GM23338 (cell line): ENCODE results near the gene SLAIN1. TPM values are rescaled to one million over a fixed set of nuclear protein-coding genes. Genes with fewer than 3 reads are reported as not detected.
A peak's percentile ranks its signal among the peaks of the same experiment; 100 is the strongest.

Experiments
- ATAC-seq: fragments of 200-7000 bp; cut with Tn5 transposase; 3 replicates; pipeline ENCODE4 v1.9.1; 2020
- DNase-seq: peaks from one replicate; pipeline ENCODE4 v3.0.0-alpha.2; 2015; ENCODE audit warnings: low spot score
- H2AFZ ChIP-seq: fragments of 200-600 bp; sonication (generic); 2 replicates; pipeline ENCODE4 v1.8.0; 2016; ENCODE audit warnings: antibody characterized with exemption, mild to moderate bottlenecking, moderate library complexity
- H3F3A ChIP-seq: fragments of 200-600 bp; sonication (generic); replicated peaks from 2 replicates; pipeline ENCODE4 v1.8.0; 2017; ENCODE audit warnings: antibody characterized with exemption, mixed run types, low read depth
- H3K27ac ChIP-seq: fragments of 200-600 bp; sonication (generic); 2 replicates; pipeline ENCODE4 v1.6.1; 2016; ENCODE audit warnings: low read depth
- H3K27me3 ChIP-seq: fragments of 200-600 bp; sonication (generic); 2 replicates; pipeline ENCODE4 v1.8.0; 2016; ENCODE audit warnings: mild to moderate bottlenecking, mixed run types, moderate library complexity; ENCODE audit not compliant: insufficient read depth
- H3K36me3 ChIP-seq: fragments of 200-600 bp; sonication (generic); 2 replicates; pipeline ENCODE4 v1.8.0; 2016; ENCODE audit warnings: mild to moderate bottlenecking; ENCODE audit not compliant: insufficient read depth
- H3K4me1 ChIP-seq: fragments of 200-600 bp; sonication (generic); 2 replicates; pipeline ENCODE4 v1.8.0; 2016; ENCODE audit warnings: mild to moderate bottlenecking, moderate library complexity; ENCODE audit not compliant: insufficient read depth
- H3K4me2 ChIP-seq: fragments of 200-600 bp; sonication (generic); 2 replicates; pipeline ENCODE4 v1.7.1; 2017; ENCODE audit warnings: mixed run types
- H3K4me3 ChIP-seq: fragments of 200-600 bp; sonication (generic); 2 replicates; pipeline ENCODE4 v1.6.1; 2016; ENCODE audit warnings: mixed run types
- H3K79me2 ChIP-seq: fragments of 200-600 bp; sonication (generic); replicated peaks from 2 replicates; pipeline ENCODE4 v1.8.0; 2017; ENCODE audit warnings: mild to moderate bottlenecking; ENCODE audit not compliant: insufficient read depth
- H3K9me2 ChIP-seq: fragments of 200-600 bp; sonication (generic); 2 replicates; pipeline ENCODE4 v1.8.0; 2017; ENCODE audit not compliant: insufficient read depth
- H4K20me1 ChIP-seq: fragments of 200-600 bp; sonication (generic); replicated peaks from 2 replicates; pipeline ENCODE4 v1.8.0; 2017; ENCODE audit warnings: mild to moderate bottlenecking; ENCODE audit not compliant: insufficient read depth
- H3K27ac Mint-ChIP-seq: 2 replicates; pipeline ENCODE4 v1.8.0; 2020; ENCODE audit warnings: inconsistent platforms, mild to moderate bottlenecking, moderate library complexity, mixed read lengths
- H3K27me3 Mint-ChIP-seq: 3 replicates; pipeline ENCODE4 v1.8.0; 2022; ENCODE audit warnings: low read depth, mild to moderate bottlenecking, moderate library complexity, mixed read lengths, inconsistent platforms; ENCODE audit not compliant: insufficient read depth, poor library complexity
- H3K36me3 Mint-ChIP-seq: 3 replicates; pipeline ENCODE4 v1.8.0; 2021; ENCODE audit warnings: low read depth, mild to moderate bottlenecking, inconsistent platforms, moderate library complexity, mixed read lengths
- H3K4me1 Mint-ChIP-seq: 3 replicates; pipeline ENCODE4 v1.8.0; 2020; ENCODE audit warnings: mild to moderate bottlenecking, inconsistent platforms, mixed read lengths
- H3K4me3 Mint-ChIP-seq: 3 replicates; pipeline ENCODE4 v1.8.0; 2021; ENCODE audit warnings: moderate library complexity, mild to moderate bottlenecking, inconsistent platforms, mixed read lengths
- H3K9me3 Mint-ChIP-seq: 3 replicates; pipeline ENCODE4 v1.8.0; 2020; ENCODE audit warnings: moderate library complexity, mild to moderate bottlenecking, inconsistent platforms, mixed read lengths
- CREB1 ChIP-seq: fragments of 250-450 bp; sonication (Bioruptor Pico); IDR thresholded peaks from 2 replicates; pipeline ENCODE4 v1.5.0; 2020; ENCODE audit warnings: low read depth, mild to moderate bottlenecking, moderate library complexity
- EZH2 ChIP-seq: fragments of 200-600 bp; sonication (generic); IDR thresholded peaks from one replicate; pipeline ENCODE4 v1.8.0; 2017; ENCODE audit warnings: antibody characterized with exemption, mild to moderate bottlenecking, low read depth; ENCODE audit not compliant: unreplicated experiment
- EZH2phosphoT487 ChIP-seq: fragments of 200-600 bp; sonication (generic); IDR thresholded peaks from one replicate; pipeline ENCODE4 v1.8.1; 2018; ENCODE audit warnings: antibody characterized with exemption; ENCODE audit not compliant: unreplicated experiment
- JUNB ChIP-seq: IDR thresholded peaks from one replicate; pipeline ENCODE4 v1.6.1; 2016; ENCODE audit warnings: antibody characterized with exemption; ENCODE audit not compliant: unreplicated experiment
- NANOG ChIP-seq: IDR thresholded peaks from 2 replicates; pipeline ENCODE4 v1.6.1; 2016; ENCODE audit warnings: antibody characterized with exemption, borderline replicate concordance
- POLR2AphosphoS5 ChIP-seq: IDR thresholded peaks from 2 replicates; pipeline ENCODE4 v1.6.1; 2016; ENCODE audit warnings: antibody characterized with exemption, low read depth
- STAT1 ChIP-seq: IDR thresholded peaks from one replicate; pipeline ENCODE4 v1.6.1; 2016; ENCODE audit warnings: antibody characterized with exemption; ENCODE audit not compliant: unreplicated experiment
- ZNF114 ChIP-seq: fragments of 250-450 bp; sonication (Bioruptor Pico); IDR thresholded peaks from 2 replicates; pipeline ENCODE4 v1.5.0; 2020; ENCODE audit warnings: mild to moderate bottlenecking, moderate library complexity
- ZNF331 ChIP-seq: fragments of 250-450 bp; sonication (Bioruptor Pico); IDR thresholded peaks from 2 replicates; pipeline ENCODE4 v1.5.0; 2020; ENCODE audit warnings: low read depth, mild to moderate bottlenecking, moderate library complexity
- polyA plus RNA-seq: library from polyadenylated mRNA; unstranded; fragments of >200 nt; fragmentation: Nextera tagmentation; extraction: Ambion mirVana; gene quantifications from 2 replicates; pipeline ENCODE4 v1.2.1, GENCODE V29; 2016
- total RNA-seq: library from RNA; depleted of rRNA; stranded (reverse); fragments of >200 nt; shearing (Covaris generic); gene quantifications from 2 replicates; pipeline ENCODE4 v1.2.3, GENCODE V29; 2014
- TF ChIP-seq, protein P1 (sequence below): IDR thresholded peaks from 2 replicates; pipeline ENCODE4 v1.6.1; 2016; ENCODE audit warnings: antibody characterized with exemption
- TF ChIP-seq, protein P2 (sequence below), 2 experiments: fragments of 200-600 bp in 1 of 2; sonication (generic) in 1 of 2; conservative IDR thresholded peaks; 2 replicates each; pipeline versions ENCODE4 v1.5.1 to v1.6.1; 2016 to 2017; ENCODE audit warnings: antibody characterized with exemption in 2 of 2, low read depth in 2 of 2, mild to moderate bottlenecking in 2 of 2, moderate library complexity in 1 of 2
- TF ChIP-seq, protein P3 (sequence below): fragments of 250-450 bp; sonication (Bioruptor Pico); IDR thresholded peaks from 2 replicates; pipeline ENCODE4 v1.5.0; 2020; ENCODE audit warnings: mild to moderate bottlenecking, moderate library complexity

The SLAIN1 gene
- total and polyA plus RNA-seq, 2 experiments from 2014 or later = 16.3 to 44.2 TPM

DNA sequence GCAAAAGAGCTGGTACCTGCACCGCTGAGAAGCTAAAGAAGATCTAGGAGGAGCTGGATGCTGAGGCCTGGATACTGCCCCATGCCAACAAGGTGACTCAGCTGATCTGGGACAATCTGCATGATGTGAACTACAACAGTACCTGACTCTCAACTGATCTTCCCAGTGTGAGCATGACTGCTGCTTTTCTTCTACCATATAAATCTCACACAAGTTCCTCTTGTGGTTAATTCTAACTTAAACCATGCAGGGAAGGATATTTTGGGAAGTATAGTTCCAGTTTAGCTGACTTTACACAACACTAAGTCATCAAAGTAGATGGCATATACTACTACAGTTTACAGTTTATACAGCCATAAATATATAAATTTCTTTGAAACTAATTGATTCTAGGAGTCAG, 91.9 kb downstream of the SLAIN1 start:
- H3K79me2 ChIP-seq = no peaks in the 10 kb centered on the region
- peaks cover 6% of the 10 kb centered on the region for H3K36me3 ChIP-seq
- H3K4me3 ChIP-seq = no peak overlapping the region
- H3K9me2 ChIP-seq = 0 out of 2 replicates have a peak, but pooled peaks cover 5% of the 10 kb centered on the region
- Mint-ChIP-seq H3K9me3 (peaks cover 40% of the 10 kb centered on the region), H3K27ac (no peak overlapping the region), H3K4me3 (no peak overlapping the region), H3K4me1 (peaks cover 6% of the 10 kb centered on the region; the same call in 2 of the 3 replicates), H3K27me3 (no peaks in the 10 kb centered on the region), H3K36me3 (peaks cover 38% of the 10 kb centered on the region)
- H4K20me1 ChIP-seq = no peaks in the 10 kb centered on the region
- H3K27ac ChIP-seq = no peak overlapping the region
- H3K4me2 ChIP-seq = no peak overlapping the region
- no peak overlapping the region for H2AFZ ChIP-seq
- no peak for ATAC-seq
- no peak for TF ChIP-seq EZH2phosphoT487
- no peak for TF ChIP-seq ZNF114 (CRISPR knock-in tag)
- no peak for TF ChIP-seq EZH2
- TF ChIP-seq JUNB = no peak
- DNase-seq = no peak
- no peaks in the 10 kb centered on the region for H3K27me3 ChIP-seq
- 0 out of 2 replicates have a peak, but pooled peaks cover 5% of the 10 kb centered on the region for H3K4me1 ChIP-seq
- no peaks in the 10 kb centered on the region for H3F3A ChIP-seq

DNA sequence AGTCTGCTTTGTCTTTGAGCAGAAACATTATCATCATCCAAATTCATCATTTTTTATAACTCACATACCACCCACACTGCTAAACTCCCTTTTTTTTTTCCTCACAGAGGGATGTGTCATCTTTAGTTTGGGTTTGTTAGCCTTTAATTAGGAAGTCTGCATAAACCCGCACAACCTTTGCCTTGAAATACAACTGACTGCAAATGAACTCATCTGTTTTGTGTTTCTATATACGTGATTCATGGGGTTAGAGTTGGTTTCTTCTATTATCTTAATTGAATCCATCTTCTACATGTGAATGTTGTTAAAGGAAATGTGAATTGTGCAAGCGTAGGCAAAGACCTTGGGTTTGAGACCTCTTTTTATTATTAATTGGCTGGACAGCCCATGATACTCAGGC, 102.7 kb downstream of the SLAIN1 start:
- Histone ChIP-seq H3K27ac (no peak overlapping the region), H3K27me3 (no peaks in the 10 kb centered on the region), H3F3A (no peaks in the 10 kb centered on the region), H4K20me1 (no peaks in the 10 kb centered on the region), H3K4me2 (no peak overlapping the region), H3K4me1 (no peaks in the 10 kb centered on the region), H3K79me2 (no peaks in the 10 kb centered on the region), H3K9me2 (peaks cover 10% of the 10 kb centered on the region; the same call in 1 of the 2 replicates), H2AFZ (0 out of 2 replicates have a peak overlapping the region, but pooled peaks have one; percentile 5), H3K4me3 (no peak overlapping the region), H3K36me3 (no peaks in the 10 kb centered on the region)
- no peaks in the 10 kb centered on the region for H3K27me3 Mint-ChIP-seq
- no peaks in the 10 kb centered on the region for H3K36me3 Mint-ChIP-seq
- no peaks in the 10 kb centered on the region for H3K4me1 Mint-ChIP-seq
- H3K9me3 Mint-ChIP-seq = no peaks in the 10 kb centered on the region; the same call in 2 of the 3 replicates
- DNase-seq = no peak
- H3K27ac Mint-ChIP-seq = no peak overlapping the region
- no peak for ATAC-seq
- H3K4me3 Mint-ChIP-seq = no peak overlapping the region
- TF ChIP-seq NANOG (no peak), ZNF331 (CRISPR knock-in tag) (no peak), STAT1 (no peak), EZH2 (no peak), JUNB (no peak), POLR2AphosphoS5 (no peak), CREB1 (CRISPR knock-in tag) (no peak), ZNF114 (CRISPR knock-in tag) (no peak), EZH2phosphoT487 (no peak)
- TF ChIP-seq, protein P1, sequence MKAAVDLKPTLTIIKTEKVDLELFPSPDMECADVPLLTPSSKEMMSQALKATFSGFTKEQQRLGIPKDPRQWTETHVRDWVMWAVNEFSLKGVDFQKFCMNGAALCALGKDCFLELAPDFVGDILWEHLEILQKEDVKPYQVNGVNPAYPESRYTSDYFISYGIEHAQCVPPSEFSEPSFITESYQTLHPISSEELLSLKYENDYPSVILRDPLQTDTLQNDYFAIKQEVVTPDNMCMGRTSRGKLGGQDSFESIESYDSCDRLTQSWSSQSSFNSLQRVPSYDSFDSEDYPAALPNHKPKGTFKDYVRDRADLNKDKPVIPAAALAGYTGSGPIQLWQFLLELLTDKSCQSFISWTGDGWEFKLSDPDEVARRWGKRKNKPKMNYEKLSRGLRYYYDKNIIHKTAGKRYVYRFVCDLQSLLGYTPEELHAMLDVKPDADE = no peak
- TF ChIP-seq, protein P2, sequence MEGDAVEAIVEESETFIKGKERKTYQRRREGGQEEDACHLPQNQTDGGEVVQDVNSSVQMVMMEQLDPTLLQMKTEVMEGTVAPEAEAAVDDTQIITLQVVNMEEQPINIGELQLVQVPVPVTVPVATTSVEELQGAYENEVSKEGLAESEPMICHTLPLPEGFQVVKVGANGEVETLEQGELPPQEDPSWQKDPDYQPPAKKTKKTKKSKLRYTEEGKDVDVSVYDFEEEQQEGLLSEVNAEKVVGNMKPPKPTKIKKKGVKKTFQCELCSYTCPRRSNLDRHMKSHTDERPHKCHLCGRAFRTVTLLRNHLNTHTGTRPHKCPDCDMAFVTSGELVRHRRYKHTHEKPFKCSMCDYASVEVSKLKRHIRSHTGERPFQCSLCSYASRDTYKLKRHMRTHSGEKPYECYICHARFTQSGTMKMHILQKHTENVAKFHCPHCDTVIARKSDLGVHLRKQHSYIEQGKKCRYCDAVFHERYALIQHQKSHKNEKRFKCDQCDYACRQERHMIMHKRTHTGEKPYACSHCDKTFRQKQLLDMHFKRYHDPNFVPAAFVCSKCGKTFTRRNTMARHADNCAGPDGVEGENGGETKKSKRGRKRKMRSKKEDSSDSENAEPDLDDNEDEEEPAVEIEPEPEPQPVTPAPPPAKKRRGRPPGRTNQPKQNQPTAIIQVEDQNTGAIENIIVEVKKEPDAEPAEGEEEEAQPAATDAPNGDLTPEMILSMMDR (conservative IDR thresholded peaks at IDR 0.05; ENCODE audit: low read depth in 2 of 2) = no peak
- TF ChIP-seq, protein P3, sequence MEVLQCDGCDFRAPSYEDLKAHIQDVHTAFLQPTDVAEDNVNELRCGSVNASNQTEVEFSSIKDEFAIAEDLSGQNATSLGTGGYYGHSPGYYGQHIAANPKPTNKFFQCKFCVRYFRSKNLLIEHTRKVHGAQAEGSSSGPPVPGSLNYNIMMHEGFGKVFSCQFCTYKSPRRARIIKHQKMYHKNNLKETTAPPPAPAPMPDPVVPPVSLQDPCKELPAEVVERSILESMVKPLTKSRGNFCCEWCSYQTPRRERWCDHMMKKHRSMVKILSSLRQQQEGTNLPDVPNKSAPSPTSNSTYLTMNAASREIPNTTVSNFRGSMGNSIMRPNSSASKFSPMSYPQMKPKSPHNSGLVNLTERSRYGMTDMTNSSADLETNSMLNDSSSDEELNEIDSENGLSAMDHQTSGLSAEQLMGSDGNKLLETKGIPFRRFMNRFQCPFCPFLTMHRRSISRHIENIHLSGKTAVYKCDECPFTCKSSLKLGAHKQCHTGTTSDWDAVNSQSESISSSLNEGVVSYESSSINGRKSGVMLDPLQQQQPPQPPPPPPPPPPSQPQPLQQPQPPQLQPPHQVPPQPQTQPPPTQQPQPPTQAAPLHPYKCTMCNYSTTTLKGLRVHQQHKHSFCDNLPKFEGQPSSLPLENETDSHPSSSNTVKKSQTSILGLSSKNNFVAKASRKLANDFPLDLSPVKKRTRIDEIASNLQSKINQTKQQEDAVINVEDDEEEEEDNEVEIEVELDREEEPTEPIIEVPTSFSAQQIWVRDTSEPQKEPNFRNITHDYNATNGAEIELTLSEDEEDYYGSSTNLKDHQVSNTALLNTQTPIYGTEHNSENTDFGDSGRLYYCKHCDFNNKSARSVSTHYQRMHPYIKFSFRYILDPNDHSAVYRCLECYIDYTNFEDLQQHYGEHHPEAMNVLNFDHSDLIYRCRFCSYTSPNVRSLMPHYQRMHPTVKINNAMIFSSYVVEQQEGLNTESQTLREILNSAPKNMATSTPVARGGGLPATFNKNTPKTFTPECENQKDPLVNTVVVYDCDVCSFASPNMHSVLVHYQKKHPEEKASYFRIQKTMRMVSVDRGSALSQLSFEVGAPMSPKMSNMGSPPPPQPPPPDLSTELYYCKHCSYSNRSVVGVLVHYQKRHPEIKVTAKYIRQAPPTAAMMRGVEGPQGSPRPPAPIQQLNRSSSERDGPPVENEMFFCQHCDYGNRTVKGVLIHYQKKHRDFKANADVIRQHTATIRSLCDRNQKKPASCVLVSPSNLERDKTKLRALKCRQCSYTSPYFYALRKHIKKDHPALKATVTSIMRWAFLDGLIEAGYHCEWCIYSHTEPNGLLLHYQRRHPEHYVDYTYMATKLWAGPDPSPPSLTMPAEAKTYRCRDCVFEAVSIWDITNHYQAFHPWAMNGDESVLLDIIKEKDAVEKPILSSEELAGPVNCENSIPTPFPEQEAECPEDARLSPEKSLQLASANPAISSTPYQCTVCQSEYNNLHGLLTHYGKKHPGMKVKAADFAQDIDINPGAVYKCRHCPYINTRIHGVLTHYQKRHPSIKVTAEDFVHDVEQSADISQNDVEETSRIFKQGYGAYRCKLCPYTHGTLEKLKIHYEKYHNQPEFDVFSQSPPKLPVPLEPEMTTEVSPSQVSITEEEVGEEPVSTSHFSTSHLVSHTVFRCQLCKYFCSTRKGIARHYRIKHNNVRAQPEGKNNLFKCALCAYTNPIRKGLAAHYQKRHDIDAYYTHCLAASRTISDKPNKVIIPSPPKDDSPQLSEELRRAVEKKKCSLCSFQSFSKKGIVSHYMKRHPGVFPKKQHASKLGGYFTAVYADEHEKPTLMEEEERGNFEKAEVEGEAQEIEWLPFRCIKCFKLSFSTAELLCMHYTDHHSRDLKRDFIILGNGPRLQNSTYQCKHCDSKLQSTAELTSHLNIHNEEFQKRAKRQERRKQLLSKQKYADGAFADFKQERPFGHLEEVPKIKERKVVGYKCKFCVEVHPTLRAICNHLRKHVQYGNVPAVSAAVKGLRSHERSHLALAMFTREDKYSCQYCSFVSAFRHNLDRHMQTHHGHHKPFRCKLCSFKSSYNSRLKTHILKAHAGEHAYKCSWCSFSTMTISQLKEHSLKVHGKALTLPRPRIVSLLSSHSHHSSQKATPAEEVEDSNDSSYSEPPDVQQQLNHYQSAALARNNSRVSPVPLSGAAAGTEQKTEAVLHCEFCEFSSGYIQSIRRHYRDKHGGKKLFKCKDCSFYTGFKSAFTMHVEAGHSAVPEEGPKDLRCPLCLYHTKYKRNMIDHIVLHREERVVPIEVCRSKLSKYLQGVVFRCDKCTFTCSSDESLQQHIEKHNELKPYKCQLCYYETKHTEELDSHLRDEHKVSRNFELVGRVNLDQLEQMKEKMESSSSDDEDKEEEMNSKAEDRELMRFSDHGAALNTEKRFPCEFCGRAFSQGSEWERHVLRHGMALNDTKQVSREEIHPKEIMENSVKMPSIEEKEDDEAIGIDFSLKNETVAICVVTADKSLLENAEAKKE (CRISPR knock-in tag) = no peak
